Renal cortical epithelial cell (primary cell): Measurements from ENCODE around the gene PRIMA1. TPM values are rescaled to one million over a fixed set of nuclear protein-coding genes. Genes with fewer than 3 reads are reported as not detected.

ENCODE experiments used
- DNase-seq: peaks from one replicate; pipeline ENCODE4 v3.0.0-alpha.2; 2011; ENCODE audit warnings: low read depth
- total RNA-seq: library from RNA; depleted of rRNA; stranded (reverse); fragments of >200 nt; gene quantifications from 2 replicates; pipeline ENCODE4 v1.2.3, GENCODE V29; 2014

PRIMA1 gene
- total RNA-seq, 1 donor from 2014 or later: not detected

DNA sequence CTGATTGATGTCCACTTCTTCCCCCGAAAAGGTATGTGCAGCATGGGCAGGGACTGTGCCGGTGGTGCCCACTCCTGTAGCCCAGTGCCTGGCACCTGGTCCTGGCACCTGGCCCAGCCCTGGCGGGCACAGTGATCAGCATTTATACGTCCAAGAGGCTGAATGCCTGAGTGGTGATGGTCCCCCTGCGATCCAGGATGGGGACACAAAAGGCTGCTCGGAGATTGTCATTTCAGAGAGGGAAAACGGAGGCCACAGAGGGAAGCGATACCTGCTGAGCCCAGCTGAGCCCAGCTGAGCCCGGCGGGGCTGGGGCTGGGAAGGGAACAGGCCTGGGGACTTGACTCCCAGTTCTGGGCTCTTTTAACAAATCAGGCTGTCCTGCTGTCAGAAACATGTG, 55.8 kb downstream of the PRIMA1 start:
- no peak for DNase-seq

DNA sequence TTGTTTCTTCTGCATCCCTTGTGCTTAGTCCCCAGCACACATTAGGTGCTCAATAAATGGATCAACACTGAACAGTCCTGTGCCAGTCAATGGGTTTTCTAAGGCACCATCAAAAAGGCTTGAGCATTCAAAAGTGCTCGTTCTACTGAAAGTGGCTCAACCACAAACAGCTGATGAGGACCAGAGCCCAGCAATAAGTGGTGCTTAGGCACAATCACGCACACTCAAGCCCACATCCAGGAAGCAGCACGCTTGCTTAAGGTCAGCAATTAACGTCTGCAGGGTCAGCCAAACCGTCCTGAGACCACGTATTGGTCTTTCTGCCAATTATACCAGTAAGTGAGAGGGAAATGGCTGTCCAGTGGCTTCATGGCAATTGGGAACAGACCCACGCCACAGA, 56.5 kb downstream of the PRIMA1 start:
- DNase-seq: no peak

DNA sequence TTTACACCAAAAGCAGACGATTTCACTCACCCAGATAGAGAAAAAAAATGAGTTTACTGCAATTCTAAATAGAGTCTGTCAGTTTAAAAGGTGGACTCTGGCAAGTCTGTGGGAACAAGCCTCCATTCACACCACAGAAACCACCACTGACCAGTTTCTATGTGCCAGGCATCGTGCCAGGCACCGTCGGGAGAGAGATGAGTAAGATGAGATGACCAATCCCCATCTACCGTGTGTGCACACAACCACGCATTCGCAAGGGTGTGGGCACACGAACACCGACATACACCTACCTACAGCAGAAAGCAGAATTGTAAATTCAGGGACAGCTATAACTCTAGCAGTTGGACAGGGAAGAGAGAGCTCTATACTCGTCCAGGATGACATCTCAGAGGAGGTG, 58.3 kb downstream of the PRIMA1 start:
- no peak for DNase-seq

DNA sequence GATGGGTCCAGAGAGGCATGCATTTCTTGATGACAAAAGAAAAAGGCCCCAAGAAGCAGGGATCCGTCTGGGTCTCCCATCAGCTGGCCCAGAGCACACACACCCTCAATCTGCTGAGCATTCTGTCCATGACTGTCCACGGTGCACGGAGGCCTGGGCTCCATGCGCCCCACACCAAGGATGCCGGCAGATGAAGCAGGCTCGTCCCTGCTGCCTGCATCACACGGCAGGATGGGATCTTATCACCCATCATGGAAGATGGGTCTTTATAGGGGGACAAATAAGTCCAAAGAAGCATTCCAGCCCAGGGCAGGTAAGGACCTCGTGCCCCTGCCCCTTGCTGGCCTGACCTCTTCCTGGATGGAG, 59.7 kb downstream of the PRIMA1 start:
- no peak for DNase-seq

DNA sequence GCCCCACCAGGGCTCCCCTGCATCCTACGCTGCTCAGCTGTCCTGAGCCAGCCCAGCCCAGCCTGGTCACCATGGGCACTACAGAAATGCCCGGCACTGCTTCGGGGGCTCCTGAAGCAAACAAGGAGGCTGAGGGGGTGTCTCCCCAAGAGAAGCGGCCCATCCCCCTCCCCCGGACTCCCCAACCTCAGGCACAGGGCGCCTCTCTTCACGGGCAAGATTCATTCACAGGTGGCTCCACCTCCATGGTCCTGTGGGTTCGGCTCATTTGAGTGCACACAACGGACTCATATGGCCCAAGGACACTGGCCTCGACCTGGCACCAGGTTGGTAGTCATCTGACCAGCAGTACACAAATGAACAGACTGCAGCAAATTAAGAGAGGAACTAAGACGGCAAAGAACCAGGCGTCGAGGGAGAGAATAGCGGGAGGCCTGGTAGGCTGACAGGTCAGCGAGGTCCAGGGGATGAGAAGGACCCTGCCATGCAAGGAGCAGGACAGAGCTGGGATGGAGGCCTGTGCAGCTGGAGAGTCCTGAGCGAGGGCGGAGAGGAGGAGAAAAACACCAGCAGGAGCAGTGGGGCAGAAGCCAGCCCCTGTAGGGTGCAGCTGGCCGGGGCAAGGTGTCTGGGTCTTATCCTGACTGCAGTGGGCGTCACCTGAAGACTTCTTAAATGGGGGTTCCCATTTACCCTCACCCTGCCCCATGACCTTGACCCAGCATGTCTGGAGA, 60.2 kb downstream of the PRIMA1 start:
- no peak for DNase-seq

DNA sequence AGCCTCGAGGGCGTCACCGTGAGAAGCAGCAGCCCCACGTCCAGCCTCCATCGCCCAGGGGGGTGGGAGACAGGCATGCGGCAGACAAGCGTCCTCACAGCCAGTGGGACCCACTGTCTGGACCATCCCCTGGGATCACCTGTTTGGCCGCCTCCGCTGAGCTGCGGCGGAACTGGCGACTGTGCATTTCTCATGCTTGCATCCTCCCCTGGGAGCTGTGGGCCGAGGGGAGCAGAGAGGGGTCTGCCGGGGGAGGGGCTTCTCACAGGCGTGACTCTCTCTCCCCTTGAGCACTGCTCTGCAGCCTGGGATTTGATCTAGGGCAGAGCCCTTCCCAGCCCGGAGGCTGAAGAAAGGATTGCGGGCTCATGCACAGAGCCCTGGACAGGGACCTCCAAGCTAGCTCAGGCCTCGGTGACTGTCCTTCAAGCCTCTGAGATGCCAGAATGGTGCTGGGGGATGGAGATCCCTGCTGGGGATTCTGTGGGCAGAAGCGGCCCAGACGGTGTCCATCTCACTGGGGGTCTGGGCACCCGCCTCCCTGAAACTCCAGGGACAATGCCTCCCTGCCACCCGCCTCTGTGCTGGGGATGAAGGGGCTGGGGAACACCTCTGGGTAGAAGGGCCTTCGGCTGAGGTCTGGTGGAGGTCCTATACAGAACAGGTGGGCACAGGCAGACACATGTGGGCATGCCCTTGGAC, 61.1 kb downstream of the PRIMA1 start:
- DNase-seq: no peak

DNA sequence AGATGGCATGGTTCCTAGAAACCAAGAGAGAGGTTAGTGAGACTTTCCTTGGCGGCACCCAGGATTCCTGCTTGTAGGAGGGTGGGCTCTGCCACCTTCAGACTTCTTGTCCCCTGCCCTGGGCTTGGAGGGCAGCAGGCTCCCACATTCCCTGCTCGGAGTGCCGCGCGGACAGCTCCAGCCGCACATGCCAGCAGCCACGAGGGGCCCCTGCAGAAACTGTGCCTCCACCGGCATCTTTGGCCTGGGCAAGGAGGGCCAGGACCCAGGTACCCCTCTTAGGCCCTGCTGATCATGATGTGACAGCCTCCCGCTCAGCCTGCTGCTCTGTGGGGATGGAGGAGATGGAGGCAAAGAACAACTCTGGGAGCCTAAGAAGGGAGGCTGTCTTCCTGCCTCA, 62.3 kb downstream of the PRIMA1 start:
- DNase-seq: no peak

DNA sequence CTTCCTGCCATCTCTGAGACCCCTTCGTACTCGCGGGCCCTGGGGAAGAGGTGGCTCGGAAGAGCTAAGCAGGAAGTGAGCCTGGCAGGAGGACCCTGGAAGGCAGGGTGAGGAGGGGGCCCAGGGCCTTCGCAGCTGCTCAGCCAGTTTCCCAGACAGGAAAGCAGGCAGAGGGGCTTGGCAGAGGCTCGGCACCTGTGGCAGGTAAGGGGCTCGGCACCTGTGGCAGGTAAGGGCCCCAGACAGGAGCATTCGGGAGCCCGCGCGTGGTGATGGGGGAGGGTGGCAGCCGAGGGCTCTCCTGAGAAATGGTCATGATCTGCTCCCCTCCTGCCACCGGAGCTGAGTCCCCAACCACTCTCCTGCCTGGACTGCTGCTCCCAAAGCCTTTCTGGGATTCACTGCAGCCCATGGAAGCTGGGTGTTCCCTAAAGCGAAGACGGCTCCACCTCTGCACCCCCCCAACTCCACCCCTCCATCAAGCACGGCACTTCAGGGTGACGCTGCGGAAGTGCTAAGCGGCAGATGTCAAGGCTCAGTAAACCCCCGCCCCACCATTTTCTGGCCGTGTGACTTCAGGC, 63.2 kb downstream of the PRIMA1 start:
- DNase-seq: no peak

DNA sequence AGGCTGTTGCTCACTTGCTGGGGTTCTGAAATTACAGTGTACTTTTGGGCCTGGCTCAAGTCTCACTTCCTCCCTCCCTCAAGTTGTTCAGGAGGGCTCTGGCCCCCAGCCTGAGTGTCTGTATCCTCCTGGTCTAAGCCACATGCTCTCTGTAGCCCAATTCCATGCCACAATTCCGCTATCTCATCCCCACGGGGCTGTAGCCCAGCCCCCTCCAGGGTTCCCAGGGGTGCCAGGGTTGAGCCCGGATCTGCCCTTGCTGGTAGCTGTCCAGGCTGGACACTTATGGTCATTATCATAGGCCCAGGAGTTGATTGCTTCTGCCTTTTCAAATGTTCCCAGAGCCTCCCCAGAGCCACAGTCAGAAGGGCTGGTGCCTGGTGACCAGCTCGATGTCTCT, 65.3 kb downstream of the PRIMA1 start:
- DNase-seq: no peak

DNA sequence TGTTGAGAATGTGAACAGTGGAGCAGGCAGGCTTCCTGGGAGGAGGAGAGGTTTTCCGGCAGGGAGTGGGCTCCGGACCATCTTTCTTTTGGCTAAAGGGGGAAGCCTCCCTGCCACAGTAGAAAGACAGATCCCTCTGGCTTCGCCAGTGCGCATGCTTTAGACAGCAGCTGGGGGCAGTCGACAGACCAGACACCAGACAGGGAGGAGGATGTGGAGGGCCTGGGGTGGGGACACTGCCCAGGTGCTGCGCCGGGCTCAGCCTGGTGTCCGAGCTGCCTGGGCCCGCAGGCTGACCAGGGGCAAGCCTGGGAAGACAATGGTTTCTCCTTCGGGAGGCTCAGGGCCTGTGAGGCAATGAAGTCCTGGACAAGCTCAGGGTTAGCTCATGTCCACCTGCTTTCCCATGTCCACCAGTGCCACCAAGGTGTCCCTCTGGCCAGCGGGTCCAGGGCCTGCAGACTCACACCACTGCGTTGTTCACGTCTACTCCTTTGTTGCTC, 67.3 kb downstream of the PRIMA1 start:
- DNase-seq: no peak

DNA sequence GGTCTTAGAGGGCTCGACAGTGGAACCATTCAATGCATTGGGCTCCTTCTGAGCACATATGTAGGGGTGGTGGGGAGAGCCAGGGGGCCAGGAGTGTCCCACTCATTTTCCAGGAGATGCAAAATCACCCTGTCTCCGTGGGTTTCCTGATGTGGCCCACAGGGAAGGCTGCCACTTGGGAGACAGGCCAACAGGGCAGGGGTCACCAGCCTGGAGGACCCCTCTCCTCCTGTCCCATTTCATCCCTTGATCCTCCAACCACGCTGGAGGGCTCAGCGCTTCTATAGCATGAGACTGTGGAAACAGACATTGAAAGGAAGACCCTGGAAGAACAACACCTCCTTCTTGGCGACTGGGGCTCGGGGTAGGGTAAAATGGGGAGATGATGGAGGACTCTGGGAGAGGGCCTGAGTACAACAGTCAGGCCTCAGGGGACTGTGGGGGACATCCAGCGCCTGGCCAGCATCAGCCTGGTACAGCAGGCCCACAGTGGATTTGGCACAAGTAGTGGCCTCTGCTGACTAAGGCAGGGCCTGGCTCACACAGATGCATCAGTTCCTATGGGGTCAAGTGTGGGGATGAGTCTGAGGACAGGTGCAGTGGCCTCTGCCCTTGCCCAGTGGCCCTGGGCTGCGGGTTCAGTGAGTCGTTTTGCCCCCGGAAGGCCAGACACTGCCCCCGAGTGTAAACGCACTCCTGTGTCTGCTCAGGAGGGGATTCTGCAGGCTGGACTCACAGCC, 68.0 kb downstream of the PRIMA1 start:
- no peak for DNase-seq

DNA sequence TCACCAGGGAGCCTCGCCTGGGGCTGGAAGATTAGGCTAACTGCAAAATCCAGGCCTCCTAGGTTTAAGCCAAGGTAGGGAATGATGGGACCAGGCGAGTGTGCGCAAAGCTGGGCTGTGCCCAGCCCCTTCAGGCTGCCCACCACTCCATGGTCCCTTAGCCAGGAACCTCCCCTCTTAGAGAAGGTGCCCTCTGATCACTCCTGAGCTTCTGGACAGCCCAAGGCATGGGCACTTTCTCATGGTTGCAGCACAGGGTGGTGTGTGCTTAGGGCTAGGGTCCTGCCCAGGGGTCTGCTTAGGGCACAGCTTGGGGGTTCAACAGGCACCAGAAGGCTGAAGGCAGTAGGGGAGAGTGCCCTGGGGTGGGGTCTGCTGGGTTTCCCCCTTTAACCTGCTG, 69.0 kb downstream of the PRIMA1 start:
- DNase-seq: no peak

DNA sequence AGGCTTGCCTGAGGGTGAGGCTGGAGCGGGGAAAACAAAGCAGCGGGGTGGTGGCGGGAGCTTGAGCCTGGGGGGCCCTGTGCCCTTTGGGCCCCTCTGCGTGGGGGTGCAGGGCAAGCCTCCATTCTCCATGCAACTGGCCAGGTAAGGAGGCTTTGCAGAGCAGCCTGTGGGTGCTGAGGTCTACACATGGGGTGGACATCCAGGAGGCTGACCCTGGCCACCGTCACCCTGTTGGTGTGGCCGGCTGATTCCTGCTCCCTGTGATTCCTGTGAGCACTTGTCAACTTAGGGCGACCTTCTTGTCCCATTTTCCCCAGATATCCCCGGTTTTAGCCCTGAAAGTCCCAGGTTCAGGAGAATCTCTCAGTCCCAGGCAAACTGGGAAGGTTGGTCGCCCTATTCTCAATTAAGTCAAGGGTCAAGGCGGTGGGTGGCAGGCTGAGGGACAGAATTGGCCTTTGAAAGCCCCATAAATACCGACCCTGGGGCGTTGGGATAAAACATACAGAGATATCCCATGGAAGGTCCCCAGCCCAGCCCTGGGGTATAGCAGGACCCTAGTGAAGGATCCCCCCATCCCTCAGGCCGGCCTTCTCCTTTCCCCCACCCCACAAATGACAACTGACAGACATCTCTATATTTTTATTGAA, 70.5 kb downstream of the PRIMA1 start:
- no peak for DNase-seq

DNA sequence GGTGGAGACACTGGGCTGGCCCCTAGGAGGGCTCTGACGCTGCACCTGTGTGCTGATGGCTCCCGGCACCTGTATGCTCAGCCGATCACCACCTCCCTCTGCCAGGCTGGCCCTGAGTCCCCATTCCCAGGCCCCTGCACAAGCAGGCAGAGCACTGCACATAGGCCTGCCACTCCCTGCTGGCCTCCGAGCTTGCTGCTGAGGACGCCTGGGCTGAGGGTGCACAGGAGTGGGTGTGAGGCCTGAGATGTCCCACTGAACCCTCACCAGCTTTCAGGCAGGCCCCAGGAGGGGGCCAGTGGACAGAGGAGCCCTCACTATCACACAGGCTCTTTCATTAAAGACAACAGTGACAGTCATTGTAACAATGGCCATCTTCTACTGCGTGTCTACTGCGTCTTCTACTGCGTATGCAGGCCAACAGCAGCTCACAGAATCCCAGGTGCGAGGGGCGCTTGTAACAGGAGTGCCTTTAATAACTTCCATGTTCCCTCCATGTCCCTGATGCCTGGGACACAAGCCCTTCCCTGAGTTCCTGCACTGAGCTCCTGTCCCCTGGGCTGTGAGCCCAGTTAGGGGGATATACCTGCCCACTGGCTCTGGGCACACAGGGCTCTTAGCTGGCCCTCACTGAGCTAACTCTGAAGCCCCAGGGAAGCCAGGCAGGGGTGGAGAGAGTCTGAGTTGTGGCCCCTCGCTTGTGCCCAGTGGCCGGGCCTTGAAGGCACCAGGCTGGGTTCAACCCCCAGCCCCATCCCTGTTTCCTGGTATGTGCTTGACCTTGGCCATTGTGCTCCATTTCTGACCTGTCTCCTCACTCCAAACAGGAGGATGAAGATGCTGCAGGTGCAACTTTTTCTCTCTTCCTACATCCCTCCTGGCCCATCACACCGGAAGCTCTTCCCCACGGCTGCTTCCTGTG, 71.3 kb downstream of the PRIMA1 start:
- no peak for DNase-seq

DNA sequence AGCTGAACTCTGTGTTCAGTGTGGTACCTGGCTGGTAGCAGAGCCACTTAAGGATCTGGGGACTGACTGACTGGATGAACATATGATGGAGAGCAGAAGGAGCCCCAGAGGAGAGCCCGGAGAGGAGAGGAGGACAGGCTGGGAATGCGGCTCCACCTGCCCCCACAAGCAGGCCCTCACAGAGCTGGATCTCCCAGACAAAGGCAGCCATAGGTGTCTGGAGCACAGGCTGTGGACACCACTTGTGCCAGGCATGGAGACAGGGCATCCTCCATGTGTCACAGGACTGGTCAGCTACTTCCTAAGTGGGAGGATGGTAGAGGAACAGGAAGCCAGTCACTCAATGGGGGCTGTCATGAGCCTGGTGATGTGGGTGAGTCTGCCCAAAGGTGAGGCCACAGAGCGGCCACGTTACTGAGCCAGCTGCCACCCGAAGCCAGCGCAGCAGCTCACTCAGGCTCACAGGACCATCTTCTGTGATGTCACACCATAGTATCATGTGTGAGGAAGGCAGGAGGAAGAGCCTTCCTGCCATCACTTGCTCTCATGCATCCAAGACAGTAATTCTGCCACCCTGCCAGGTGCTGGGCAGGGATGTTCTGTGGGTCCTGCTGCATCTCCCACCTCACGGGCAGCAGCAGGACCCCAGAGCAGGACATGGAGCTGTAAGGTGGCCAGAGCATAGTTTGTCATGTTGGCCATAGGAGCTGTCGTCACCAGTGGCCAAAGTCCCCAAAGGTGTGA, 72.1 kb downstream of the PRIMA1 start:
- no peak for DNase-seq

DNA sequence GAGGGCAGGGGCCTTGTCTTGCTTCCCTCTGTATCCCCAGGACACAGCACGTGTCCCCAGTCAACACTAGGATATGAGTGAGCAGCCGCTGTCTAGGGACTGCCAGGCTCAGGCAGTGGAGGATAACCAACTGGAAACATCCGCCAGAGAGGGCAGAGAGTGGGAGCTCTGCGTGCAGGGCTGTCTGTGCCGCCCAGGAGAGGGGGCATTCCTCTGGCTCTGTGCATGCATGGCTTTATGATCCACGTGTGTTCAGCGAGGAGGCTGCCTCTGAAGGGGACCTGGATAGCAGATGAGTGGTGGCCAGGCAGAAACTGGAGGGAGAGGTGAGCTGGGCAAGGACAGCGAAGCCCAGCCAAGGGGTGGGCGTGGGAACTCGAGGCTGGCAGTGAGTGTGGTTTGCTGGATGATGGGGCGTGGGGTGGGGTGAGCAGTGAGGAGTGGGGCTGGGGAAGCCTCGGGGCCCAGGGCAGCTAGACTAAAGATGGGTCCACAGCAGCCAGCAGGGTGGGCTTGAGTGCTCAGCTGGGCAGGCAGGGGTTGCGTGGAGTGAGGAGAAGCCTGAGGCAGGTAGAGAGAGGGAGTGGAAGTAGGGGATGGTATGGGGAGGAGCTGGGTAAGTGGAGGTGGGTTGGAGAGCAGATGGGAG, 72.9 kb downstream of the PRIMA1 start:
- DNase-seq: no peak

DNA sequence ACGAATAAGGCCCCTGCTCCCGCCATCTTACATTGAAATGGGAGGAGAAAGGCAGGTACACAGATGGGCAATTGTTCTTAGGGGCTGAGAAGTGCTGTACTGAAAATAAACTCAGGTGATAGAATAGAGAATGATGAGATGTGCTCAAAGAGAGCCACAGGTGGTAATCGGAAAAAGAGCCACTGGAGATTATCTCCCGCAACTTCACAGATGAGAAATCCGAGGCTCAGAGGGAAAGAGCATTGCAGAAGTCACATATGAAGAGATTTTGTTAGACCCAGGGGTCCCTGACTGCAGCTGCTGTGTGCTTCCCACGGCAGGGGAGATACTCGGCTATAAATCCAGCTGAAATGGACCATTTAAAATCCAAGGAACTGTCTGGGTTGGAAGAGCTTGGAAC, 73.7 kb downstream of the PRIMA1 start:
- DNase-seq: no peak

DNA sequence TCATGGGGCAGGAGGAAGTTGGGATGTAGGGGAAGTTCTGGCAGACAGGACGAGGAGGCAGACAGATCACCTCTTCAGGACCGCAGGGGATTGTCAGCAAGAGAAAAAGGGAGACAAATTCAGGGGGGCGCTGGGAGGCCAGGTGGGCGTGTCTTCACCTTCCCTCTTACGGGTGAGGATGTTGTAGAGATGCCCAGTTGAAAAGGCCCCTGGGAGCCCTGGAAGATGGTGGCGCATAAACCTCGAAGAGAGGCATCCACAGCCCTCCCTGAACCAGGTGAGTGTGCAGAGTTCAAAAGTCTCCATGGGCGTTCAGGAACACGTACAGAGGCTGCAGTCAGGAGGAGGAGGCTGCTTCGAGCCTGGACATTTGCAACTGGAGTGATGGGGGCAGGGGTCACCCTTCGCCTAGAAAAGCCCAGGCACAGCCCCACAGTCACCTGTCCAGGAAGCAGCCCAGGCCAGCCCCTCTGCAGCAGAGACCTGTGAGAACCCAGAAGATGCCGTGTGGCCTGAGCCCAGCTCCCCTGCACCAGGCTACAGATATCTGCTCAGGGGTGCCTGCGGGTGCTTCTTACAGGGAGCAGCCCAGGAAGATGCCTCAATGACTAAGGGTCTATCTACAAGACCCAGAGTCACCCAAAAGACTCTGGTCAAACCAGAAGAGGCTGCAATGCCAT, 74.4 kb downstream of the PRIMA1 start:
- no peak for DNase-seq
